LNCAP (cell line): ENCODE results near the gene PPTC7.

Source experiments
- TF ChIP-seq, protein P1 (sequence below): fragments of 450-650 bp; IDR thresholded peaks from 2 replicates; pipeline ENCODE4 v1.5.1; 2017; ENCODE audit warnings: mild to moderate bottlenecking

The PPTC7 gene

DNA sequence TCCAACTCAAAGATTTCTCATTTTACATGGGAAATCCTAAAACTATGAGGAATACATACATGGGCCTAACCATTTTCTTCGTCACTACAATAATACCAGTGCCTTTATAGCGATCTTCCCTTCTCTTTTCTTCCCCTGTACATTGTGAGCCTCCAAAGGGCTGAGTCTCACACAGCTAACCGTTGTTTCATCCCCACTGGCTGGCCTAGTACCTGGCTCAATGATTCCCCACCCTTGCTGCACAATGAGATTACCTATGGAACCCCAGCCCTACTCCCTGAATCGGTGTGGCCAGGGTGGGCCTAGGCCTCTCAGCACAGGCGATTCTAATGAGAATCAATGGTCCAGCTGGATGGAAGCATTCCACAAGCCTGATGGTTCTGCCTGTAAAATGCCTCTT is 16.1 kb downstream of the PPTC7 start:
- TF ChIP-seq, protein P1, sequence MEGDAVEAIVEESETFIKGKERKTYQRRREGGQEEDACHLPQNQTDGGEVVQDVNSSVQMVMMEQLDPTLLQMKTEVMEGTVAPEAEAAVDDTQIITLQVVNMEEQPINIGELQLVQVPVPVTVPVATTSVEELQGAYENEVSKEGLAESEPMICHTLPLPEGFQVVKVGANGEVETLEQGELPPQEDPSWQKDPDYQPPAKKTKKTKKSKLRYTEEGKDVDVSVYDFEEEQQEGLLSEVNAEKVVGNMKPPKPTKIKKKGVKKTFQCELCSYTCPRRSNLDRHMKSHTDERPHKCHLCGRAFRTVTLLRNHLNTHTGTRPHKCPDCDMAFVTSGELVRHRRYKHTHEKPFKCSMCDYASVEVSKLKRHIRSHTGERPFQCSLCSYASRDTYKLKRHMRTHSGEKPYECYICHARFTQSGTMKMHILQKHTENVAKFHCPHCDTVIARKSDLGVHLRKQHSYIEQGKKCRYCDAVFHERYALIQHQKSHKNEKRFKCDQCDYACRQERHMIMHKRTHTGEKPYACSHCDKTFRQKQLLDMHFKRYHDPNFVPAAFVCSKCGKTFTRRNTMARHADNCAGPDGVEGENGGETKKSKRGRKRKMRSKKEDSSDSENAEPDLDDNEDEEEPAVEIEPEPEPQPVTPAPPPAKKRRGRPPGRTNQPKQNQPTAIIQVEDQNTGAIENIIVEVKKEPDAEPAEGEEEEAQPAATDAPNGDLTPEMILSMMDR: no peak

DNA sequence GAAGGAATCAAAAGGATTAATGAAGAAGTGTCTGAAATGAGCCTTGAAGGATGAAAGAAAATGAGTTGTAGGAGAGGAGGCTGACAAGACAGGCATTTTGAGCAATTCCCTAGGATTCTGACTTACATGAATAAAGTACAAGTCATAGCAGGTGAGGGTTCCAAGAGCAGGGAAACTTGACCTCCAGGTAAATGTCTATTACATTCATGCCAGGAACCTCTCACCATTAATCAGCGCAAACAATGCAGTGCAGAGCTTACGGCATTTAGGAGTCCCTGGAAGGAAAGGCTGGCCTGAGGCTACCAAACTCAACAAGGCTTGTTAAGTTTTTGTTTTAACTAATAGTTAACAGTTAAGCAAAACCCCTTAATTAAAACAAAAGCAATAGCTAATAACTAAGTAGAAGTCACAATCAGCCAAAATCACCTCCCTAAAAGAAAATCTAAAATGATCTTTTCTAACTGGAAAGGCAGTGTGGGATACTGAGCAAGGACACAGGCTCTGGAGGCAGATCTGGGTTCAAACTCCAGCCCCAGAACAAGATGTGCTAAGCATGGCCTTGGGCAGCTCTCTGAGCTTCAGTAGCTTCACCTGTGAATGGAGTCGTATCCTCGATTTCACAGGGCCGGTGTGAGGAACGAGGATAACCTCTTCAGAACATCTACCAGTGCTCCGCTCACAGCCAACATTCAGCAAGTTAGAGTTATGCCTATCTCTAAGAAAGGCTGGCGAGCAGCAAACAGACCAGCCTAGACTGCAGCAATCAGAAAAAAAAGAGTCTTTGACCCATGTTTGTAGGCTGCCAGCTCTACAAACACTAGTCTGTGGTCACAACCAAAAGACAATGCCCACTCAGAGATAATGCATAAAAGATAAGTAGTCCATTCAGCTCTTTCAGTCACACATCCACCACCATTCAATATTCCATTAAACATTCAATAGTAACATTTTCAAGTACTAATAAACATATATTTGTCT is 16.9 kb downstream of the PPTC7 start:
- TF ChIP-seq, protein P1: no peak

GRCh38 chr12:110564471-110564991 is 18.6 kb downstream of the PPTC7 start:
- TF ChIP-seq, protein P1: no peak

DNA sequence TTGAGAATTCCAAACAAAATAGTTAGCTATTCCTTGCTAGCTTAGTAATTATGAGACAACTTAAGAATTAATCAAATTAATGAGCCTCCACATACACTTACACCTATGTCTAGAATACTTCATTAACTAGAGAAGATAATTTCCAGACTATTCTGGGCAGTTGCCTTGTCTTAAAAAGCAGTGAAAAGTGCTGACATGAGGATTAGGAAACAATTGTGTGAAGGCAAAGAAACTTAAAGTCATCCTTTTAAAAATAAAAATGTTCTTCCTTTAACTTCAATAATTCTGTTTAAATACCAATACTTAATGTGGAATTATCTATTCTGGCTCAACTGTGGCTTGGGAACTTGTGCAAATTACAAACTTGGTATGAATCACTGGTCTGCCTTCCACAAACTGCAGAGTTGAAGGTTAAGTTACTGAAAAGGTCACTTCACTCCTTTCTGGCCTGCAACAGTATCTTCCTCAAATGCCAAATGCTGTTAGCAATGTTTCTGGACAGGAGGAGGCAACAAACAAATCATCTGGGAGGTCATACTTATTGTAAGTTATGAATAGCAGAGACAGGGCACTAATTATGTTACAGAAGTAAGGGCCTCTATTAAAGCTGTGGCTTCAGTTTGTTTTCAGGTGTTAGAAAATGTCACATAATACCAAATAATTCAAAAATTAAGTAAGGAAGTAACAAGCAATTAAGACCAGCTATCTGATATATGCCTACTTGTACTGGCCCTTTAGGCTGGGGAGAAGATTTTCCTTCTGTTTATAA is 19.2 kb downstream of the PPTC7 start:
- TF ChIP-seq, protein P1: no peak

DNA sequence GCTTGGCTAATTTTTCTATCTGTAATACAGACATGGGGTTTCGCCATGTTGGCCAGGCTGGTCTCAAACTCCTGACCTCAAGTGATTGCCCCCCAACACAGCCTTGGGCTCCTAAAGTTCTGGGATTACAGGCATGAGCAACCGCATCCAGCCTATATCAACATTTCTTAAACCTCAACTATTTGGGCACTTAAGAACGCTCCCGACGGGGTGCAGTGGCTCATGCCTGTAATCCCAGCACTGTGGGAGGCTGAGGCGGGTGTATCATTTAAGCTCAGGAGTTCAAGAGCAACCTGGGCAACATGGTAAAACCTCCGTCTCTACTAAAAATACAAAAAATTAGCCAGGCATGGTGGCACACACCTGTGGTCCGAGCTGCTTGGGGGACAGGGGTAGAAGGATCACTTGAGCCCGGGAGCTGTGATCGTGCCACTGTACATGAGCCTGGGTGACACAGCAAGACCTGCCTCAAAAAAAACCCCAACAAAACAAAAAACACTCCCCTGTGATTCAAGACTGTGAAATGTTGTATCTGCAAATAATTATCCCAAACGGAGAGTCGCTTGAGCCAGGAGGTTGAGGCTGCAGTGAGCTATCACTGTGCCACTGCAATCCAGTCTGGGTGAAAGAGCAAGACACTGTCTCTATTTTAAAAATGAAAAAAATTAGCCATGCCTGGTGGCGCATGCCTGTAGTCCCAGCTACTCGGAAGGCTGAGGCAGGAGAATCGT is 21.5 kb downstream of the PPTC7 start:
- TF ChIP-seq, protein P1: no peak

DNA sequence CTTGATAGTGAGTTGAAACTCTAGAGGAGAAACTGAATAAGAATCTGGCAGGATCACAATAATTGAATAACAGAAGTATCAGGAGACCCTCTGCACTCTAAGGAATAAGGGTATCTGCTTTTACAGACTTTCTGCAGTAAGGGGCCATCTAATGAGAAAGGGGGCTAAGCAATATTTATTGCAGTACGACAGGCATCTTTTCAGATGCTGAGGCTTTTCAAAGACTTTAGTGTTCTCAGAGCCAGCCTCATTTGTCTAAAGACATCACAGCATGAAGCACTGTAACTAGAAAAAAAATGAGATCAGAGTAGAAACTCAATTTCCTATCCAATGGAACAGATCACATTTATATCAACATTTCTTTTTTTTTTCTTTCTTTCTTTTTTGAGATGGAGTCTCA is 22.2 kb downstream of the PPTC7 start:
- TF ChIP-seq, protein P1: no peak

DNA sequence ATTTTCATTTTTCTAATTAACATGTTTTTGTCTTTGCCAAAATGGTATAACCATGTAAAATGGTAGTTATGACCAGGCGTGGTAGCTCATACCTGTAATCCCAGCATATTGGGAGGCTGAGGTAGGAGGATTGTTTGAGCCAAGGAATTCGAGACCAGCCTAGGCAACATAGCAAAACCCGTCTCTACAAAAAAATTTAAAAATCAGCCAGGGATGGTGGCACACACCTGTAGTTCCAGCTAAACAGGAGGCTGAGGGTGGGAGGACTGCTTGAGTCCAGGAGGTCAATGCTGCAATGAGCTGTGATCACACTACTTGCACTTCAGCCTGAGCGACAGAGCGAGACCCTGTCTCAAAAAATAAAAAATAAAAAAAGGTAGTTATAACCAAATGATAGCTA is 23.1 kb downstream of the PPTC7 start:
- TF ChIP-seq, protein P1: no peak
